ENCODE results near the gene MRPS26.
"Not testable (repeated sequence)": the region's sequence is repeated elsewhere in the genome, so short reads cannot be mapped to it uniquely, and the experiment has no call there.

The MRPS26 gene

DNA sequence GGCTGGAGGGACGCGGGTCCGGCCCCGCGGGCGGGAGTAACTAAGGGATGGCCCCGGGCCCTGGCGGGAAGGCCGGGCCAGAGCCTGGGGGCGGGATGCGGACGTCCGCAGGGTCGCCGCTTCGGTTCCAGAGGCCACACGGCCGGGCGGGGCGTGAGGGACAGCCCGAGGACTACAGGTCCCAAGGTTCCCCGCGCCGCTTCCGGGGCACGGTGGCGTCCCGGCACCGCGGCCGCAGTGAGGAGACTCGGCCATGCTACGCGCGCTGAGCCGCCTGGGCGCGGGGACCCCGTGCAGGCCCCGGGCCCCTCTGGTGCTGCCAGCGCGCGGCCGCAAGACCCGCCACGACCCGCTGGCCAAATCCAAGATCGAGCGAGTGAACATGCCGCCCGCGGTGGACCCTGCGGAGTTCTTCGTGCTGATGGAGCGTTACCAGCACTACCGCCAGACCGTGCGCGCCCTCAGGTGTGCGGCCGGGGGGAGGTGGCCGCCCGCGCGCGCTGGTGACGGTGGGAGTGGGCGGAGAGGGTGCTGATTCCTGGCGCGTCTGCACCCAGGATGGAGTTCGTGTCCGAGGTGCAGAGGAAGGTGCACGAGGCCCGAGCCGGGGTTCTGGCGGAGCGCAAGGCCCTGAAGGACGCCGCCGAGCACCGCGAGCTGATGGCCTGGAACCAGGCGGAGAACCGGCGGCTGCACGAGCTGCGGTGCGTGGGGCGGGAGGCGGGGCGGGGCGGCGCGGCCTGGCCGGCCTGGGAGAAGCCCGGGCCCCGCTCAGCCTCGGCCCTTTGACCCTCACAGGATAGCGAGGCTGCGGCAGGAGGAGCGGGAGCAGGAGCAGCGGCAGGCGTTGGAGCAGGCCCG is at the start of gene MRPS26:
Gene MRPS26 (plus strand): TSS at position 237 of the 861 bp plus-strand sequence. CDS start 17 bp downstream, at position 254.
- DNase-seq, result peak; percentile 97

DNA sequence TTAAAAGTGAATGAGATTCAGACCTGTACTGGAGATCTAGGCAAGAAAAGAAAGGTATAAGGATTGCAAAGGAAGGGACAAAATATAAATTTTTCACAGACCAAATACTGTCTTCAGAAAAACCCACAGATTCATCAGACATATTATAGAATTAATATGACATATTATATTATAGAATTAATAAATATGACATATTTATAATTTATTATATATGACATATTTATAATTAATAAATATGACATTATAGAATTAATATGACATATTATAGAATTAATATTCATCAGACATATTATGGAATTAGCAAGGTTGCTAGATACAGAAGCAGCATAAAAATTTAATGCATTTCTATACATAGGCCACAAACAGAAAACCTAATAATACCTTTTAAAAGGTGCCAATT is 47.1 kb upstream of the MRPS26 start:
- DNase-seq, result no peak

DNA sequence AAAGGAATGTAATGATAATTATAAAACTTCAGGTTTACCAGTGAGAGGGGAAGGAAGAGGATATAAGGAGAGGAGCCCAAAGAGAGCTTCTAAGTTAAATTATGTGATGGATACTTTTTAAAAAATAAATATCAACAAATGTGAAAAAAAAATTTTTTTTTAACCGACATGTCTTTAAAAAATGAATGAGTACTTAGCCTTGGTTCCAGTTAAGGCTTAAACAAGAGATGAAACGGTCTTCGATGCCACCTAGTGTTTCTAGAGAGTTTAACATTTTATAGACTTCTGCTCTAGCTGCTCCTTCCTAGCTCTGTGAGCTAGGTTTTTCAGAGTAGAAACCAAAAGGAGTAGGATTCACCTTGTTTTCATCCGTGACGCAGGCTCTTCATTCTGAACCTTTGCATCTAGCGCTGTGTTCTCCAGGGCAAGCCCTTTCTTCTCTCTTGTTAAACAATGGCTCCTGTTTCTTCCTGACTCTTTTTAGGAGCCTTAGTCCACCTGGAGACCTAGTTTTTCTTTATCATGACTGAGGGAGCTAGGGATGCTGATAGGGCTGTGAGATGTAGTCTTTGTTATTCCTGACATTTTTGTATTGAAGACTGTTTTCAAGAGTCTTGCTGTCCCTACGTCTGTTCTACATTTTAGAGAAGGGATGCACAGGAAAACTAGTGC is 44.9 kb upstream of the MRPS26 start:
- peak; percentile 84 for DNase-seq

DNA sequence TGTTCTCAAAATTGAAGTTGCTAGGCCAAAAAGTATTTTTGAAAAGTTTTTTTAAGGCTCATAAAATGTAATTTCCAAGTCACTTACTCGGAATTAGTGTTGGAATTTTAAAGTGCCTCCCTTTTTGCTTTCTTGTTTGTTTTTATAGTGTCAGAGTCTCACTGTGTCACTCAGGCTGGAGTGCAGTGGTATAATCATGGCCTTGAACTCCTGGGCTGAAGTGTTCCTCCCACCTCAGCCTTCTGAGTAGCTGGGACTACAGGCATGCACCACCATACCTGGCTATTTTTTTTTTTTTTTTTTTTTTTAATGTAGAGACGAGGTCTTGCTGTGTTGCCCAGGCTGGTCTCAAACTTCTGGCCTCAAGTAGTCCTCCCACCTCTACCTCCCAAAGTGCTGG is 42.4 kb upstream of the MRPS26 start:
- no peak for DNase-seq

DNA sequence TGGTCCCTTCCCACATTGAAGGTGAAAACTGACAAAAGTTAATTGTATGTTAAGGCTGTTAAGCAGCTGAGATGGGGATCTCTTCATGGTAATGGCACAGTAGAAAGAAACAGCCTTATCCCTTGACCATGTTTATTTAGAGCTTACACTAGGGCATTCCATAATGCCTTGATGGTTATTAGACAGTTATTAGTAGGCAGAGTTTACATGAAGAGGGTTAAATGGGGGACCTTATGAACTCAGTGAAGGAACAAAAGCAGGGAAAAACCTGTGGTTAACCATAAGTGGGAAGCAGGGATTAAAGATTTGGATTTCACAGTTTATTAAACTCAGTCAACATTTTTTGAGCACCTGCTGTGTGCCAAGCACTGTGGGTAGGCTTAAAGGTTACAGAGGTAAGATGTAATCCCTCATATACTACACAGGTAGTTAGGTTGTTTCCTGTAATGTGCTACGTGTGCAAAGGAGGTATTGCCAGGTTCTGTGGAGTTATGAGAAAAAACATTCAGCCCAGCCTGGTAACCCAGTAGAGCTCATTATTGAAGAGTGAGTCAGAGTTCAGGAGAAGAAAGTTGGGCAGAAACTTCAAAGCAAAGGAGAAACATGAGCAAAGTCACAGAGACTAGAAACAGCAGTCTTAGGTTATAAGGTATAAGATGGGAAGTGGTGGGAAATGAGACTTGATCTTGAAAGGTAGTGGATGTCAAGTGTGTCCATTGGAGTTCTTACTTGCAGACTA is 34.7 kb upstream of the MRPS26 start:
- DNase-seq, result peak; percentile 34

DNA sequence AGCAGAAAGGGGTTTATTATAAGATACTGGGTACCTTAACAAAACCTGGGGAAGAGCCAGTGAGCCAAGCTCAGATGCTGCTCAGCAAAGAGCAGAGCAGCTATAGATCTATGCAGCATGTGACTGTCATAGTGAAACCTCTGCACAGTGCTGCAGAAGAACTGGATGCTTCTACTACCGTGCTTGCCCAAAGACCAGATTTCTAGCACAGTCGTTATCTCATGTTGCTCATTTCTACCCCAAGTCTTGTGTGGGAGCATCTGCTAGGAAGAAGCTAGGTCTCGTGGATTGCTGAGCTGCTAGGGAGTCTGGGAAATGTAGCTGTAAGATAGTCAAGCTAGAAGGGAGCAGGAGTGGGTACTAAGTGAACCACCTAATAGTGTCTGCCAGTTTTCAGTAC is 34.1 kb upstream of the MRPS26 start:
- DNase-seq, result no peak

DNA sequence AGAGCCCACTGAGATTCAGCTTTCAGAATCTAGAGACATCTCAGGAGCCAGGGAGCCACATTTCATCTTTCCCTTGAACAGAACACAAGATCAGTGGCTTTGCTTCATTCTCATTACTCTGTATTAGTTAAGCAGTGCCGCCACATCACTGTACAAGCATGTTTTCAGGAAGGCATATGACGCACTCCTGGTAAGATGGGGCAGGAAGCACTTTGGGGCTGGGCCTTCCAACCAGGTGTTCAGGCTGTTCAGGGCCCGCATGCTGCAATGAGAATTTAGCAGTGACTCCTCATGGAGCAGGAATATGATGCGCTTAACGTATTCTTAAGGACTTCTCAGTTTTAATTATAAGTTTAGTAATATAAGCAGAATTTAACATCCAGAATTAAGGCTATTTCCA is 32.1 kb upstream of the MRPS26 start:
- no peak for DNase-seq

DNA sequence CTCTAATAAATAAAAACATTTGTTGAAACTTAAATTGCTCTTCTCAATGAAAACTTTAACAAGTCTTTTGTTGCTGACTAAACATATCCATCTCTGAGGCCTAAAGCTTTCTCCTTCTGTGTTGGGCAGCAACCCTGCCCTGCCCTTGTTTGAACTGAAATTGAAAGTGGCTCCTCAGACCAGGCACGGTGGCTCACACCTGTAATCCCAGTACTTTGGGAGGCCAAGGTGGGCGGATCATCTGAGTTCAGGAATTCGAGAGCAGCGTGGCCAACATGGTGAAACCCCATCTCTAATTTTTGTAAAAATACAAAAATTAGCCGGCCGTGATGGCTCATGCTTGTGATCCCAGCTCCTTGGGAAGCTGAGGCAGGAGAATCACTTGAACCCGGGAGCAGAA is 31.7 kb upstream of the MRPS26 start:
- no peak for DNase-seq

DNA sequence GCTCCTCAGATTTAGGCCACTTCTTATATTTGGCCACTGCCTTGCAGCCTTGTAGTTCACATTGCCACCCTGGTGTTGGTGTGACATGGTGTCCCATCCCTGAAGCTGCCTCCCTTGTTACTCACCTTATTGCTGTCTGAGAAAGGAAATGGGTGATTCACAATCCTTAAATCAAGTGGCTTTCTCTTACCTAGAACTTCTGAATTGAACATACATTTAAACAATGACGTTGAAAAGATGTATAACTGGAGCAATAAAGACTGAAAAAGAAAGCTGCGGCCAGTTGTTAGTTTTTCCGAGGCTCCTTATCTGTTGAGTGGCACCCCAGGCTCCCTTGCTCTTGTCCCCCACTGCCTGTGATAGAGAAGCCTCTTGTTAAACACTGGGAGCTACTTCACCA is 31.2 kb upstream of the MRPS26 start:
- DNase-seq, result no peak

DNA sequence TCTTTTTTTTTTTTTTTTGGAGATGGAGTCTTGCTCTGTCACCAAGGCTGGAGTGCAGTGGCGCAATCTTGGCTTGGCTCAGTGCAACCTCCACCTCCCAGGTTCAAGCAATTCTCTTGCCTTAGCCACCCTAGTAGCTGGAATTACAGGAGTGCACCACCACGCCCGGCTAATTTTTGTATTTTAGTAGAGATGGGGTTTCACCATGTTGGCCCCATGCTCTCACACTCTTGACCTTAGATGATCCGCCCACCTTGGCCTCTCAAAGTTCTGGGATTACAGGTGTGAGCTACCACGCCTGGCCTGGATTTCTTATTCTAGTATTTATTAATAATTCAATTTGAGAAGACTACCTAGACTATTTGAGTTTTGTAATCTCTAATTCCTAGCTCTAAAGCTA is 30.6 kb upstream of the MRPS26 start:
- DNase-seq, result not testable (repeated sequence)

DNA sequence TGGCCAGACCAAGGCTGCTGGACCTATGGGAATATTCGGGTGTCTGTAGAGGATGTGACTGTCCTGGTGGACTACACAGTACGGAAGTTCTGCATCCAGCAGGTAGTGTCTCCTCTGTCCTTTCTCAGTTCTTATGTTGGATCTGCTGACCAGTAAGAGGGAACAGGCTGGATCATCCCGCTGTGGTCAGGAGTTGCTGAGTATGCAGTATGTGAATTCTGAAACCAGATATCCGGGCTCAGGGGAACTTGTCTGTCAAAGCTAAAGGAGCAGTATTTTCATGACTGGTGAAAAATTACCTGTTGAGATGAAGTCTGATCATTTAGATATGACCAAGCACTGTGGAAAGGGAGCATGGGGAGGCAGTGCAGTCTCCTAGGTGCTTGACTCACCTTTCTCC is 24.5 kb upstream of the MRPS26 start:
- DNase-seq, result no peak

DNA sequence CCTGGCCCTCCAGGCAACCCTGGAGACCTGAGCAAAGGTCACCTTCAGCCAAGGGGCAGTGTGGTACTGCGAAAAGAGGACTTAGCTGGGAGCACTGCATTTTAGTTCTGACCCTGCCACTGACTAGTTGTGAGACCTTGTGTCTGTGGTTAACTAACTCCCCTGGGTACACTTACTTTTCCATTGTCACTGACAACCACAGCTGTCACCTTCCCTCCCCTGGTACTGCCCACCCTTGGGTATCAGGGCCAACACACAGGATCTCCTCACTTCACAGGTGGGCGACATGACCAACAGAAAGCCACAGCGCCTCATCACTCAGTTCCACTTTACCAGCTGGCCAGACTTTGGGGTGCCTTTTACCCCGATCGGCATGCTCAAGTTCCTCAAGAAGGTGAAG is 24.1 kb upstream of the MRPS26 start:
- DNase-seq, result no peak

DNA sequence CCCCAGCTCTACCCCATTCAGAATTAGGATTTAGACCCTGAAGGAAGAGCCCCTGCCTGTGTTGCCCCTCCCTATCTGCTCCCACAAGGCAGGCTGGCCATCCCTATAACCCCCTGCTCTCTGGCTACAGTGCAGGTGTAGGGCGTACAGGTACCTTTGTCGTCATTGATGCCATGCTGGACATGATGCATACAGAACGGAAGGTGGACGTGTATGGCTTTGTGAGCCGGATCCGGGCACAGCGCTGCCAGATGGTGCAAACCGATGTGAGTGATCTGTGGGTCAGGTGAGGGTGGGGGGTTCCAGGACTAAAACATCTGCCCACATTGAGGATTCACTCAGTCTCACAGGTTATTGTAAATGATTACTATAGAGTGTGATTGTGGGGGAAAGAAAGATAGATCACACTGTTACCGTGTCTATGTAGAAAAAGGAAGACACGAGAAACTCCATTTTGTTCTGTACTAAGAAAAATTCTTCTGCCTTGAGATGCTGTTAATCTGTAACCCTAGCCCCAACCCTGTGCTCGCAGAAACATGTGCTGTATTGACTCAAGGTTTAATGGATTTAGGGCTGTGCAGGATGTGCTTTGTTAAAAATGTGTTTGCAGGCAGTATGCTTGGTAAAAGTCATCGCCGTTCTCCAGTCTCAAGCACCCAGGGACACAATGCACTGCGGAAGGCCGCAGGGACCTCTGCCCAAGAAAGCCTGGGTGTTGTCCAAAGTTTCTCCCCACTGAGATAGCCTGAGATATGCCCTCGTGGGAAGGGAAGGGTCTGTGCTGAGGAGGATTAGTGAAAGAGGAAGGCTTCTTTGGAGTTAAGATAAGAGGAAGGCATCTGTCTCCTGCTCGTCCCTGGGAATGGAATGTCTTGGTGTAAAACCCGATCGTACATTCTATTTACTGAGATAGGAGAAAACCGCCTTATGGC is 23.0 kb upstream of the MRPS26 start:
- DNase-seq, result peak; percentile 86

DNA sequence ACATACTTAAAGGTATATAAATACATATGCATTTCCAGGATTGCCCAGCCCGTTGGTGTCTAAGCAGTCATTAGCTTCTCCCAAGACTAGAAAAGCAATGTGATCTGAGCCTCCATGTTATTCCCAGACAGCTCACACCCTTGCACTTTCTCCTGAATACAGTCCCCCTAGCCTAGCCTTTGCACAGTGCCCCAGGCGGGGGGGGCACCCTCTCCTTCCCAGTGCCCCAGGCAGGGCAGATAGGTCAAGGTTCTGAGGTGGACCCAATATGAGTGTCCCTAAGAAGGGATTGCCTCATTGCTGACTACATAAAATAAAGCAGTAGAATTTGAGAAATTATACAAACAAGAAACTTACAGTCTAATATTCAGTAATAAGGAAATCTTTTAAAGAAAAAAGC is 17.9 kb upstream of the MRPS26 start:
- DNase-seq, result no peak

DNA sequence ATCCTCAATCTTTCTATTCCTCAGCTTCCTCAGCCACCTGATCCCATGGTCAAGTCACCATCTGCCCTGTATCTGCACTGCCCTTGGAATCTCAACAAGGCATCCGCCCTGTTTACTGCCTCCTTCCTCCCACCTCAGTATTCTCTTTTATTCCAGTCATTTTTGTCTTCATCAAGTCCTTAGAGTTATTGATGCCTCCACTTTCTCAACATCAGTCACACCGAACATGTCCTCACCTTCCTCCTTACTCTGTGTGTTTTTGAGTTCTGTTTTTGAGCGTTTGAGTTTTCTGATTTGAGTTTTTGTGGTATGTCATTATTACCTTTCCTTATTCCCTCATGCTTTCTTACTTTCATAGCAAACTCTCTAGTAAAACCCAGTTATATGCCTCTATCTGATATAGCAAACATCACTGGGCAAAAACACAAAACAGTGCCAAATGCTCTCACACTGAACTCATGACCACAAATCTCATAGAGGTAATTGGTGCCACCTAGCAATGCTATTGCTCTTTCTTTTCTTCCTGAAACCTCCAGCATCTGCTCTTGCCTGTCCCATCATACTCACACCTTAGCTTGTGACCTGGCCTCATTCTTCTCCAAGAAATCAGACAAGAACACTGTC is 14.2 kb upstream of the MRPS26 start:
- DNase-seq, result no peak

DNA sequence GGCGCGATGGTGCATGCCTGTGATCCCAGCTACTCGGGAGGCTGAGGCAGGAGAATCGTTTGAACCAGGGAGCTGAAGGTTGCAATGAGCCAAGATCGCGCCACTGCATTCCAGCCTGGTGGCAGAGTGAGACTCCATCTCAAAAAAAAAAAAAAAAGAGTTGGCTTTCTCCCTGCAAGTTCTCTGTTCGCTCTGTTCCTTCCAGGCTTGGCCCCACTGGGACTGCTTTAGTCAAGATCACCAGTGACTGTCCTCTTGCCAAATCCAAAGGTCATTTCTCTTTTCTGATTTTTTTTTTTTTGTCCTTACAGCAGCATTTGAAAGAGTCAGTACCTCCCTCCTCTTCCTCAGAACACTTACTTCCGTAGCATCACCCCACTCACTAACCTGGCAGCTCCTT is 13.2 kb upstream of the MRPS26 start:
- no peak for DNase-seq

DNA sequence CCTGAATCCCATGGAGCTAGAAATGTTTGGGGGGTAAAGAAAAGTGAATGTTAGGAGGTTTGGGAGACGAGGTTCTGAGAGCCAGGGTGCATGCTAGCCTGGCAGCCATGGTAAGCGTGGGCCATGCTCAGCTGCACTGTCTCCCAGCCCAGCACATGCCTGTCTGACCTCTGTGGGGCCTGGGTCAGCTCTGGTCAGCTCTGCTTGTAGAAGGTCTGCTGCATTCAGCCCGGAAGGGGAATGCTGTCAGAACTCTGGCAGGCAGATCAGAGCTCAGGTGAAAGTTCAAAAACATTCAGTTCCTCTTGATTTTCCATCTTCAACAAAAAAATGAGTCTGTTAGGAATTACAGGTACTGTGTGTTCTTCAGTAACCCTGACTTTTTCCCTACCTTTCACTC is 8.2 kb upstream of the MRPS26 start:
- no peak for DNase-seq

DNA sequence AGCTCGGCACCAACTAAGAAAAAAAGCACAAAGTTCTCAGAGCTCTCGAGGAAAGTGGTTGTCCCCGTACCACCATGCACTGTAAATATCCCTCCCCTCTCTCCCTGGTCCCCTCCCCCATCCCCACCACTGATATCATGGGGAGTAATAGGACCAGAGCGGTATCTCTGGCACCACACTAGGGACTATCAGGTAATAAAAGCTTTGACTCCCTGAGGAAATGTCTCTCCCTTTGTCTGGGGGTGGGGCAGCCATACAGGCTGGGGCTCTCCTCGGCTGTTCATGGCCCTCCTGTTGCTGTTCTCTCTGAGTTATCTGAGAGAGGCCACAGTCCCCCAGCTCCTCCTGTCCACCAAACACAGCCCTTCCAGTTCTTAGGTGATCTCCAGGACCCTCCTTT is 7.4 kb upstream of the MRPS26 start:
- DNase-seq, result no peak

DNA sequence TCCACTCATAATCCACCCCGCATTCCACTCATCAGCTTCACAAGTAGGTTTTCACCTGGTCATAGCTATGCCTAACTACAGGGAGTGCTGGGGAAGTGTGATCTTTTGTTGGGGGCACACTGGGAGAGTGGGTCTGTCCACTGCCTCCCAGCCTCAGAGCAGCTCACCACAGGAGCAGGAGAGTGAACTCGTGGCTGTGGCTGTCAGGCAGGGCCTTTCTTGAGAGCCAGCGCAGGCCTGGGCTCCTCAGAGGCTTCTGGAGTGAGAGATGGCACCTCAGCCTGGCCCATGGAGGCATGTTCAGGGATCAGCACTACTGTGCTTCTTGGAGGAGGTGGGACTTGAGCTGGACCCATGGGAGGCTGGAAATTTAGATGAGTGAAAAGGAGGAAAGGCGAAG is 6.4 kb upstream of the MRPS26 start:
- no peak for DNase-seq

DNA sequence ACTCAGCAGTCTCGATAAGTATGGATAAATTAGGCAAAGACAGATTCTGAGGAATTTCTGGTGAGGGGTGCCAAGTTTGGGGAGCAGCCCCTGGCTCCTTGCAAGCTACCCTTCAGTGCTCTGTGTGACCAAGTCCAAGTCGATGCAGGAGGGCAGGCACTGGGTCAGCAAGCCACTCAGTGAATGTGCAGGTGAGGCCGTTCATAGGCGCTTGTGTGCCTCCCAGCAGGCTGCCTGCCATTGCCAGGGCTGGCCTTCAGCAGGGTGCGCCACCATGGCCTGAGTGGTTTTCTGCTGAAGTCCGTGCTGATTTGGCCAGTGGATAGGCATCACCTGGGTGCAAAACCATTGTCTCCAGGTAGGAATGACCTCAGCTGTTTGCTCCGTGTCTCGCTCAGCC is 5.8 kb upstream of the MRPS26 start:
- no peak for DNase-seq

DNA sequence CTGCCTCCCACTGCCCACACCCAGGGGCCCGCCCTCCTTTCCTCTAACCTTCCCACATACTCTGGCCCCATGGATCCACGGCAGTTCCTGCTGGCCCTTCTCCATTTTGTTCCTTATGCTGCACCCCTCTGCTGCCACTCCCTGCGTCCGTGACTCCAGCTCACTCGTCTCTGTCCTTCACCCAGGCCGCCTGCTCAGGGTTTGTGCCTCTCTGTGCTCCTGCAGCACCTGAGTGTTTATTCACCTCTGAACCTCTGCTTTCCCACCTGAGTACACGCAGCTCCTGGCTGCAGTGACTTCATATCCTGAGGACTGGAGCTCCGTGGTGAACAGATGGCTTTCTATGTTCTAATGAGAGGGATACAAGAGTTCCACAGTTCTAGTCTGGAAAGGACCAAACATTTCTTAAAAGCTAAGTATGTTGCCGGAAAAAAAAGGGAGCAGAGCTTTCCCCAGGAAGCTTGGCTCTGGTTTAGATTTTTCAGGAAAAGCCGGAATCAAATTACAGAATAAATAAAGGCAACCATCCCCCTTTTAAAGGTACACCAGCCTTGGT is 3.9 kb upstream of the MRPS26 start:
- DNase-seq, result peak; percentile 92

DNA sequence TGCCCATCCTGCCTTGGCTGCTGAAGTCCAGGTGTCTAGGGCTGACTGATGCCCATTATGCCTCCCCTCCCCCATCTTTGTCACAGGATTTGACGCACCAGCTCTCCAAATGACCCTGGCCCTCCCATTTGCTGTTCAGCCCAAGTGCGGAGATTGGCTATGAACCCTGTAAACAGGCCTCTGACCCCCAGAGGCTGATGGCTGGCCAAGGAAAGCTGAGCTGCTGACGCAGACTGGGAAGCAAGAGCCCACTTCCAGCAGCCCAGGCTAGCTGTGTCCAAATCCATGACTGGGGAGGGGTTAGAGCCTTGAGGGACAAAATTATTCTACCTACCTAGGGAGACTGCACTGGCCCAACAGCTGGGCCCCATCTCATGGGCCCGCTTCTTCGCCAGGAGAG is 3.2 kb upstream of the MRPS26 start:
- DNase-seq, result no peak
